SHP77 treated with DMSO at 0.1 percent for 48 hours (cell line): Measurements from ENCODE around the gene ZNF189.
A peak's percentile ranks its signal among the peaks of the same experiment; 100 is the strongest.

ENCODE experiments used
- DNase-seq: peaks from one replicate; lab custom pipeline; 2025; lab: John Stamatoyannopoulos, UW

The ZNF189 gene

GRCh38 chr9:101453776-101454570 is 55.3 kb downstream of the ZNF189 start:
- DNase-seq = no peak

DNA sequence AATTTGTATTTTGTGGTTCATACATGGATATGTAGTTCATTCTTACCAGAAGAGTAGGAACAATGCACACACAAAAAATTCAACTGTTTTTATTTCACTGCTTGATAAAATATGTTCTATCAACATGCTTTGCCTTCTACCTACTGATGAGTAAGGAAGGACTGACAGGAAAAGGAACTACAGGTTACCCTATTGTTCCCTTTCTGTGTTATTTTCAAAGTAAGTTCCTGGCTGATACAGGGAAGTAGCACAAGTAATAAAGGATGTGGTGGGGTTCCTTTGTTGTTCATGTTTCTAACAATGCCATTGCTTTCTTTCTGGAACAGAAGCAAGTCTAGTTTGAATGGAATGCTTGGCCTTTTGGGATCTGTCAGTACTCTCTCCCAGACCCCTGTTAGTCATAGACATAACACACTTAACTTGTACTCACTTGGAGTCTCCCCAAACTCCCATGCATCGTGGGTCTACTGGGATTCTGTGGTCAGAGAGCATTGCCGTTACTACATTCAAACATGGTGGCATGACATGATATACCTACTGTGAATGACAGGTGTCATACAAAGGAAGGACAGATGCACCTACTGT is 57.1 kb downstream of the ZNF189 start:
- DNase-seq = no peak

DNA sequence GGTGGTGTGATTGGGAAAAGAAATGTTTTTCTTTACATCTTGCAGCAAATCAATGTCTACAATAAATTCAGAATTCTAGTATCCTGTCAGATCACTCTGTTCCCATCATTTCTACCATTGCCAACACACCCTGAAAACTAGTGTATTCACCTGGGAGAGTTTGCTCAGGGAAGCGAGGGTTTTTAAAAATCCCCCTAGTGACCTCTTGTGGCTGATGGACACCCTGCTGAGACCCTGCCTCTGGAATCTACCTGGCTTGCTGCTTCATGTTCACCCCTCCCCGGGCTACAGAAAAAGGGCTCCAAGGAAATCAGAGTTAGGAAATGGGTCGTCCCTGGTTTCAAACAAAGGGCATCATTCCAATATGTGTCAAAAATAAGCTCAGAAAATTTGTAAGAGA is 58.4 kb downstream of the ZNF189 start:
- DNase-seq = peak; percentile 2

DNA sequence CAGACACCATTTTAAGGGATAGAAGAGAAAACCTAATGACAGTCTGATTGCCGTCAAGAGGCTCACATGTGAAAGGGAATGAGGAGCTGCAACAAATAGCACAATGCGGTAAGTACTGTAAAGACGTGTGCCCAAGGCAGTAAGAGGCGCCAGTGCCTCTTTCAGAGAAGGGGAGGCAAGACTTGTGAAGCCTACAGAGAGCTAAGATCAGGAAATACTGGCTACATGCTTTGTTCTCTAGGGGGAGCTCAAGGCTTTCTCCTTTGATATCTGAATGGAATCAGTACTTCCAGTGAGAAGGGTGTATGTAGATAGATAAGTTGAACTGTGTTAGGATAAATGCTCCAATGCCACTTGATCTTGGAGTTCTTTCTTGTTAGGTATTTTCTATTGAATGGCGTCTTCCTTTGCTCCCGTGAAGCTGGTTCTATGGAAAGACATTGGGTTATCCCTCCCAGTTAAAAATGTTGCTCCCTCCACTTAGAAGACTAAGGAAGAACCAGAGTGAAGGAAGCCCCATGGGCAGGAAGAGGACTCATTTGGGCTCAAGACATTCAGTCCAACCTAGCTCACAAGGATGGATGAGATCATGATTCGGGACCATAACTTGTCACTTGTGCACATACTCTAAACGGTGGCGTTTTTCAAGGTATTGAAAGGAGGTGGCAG is 60.4 kb downstream of the ZNF189 start:
- DNase-seq = peak; percentile 59
